ENCODE results near the gene TMEM115. TPM values are rescaled to one million over a fixed set of nuclear protein-coding genes. Genes with fewer than 3 reads are reported as not detected.
A peak's percentile ranks its signal among the peaks of the same experiment; 100 is the strongest.

The TMEM115 gene
- total and polyA plus RNA-seq, 2 of the 13 experiments (the other 11 are each of a cell fraction or from before 2014, with no cell fraction given): 22.1 to 30.7 TPM

GRCh38 chr3:50327943-50328691, 31.2 kb downstream of the TMEM115 start, which contains the start of gene TUSC2 (continued):
- TF ChIP-seq TAF15 (IDR thresholded peaks at IDR 0.05; ENCODE audit: low read depth, low read length, poor library complexity, severe bottlenecking) (no peak), SKIL (CRISPR knock-in tag; IDR thresholded peaks at IDR 0.05; ENCODE audit: borderline replicate concordance) (no peak), KMT2A (CRISPR knock-in tag; IDR thresholded peaks at IDR 0.05) (peak; percentile 91; the same call in 1 of the 2 replicates), ZNF414 (CRISPR knock-in tag; IDR thresholded peaks at IDR 0.05) (peak; percentile 30; the same call in 1 of the 2 replicates), ZNF605 (CRISPR knock-in tag; IDR thresholded peaks at IDR 0.05) (peak; percentile 75), ZFP37 (CRISPR knock-in tag; IDR thresholded peaks at IDR 0.05; ENCODE audit: borderline replicate concordance) (no peak), KDM3A (CRISPR knock-in tag; IDR thresholded peaks at IDR 0.05; ENCODE audit: low read depth) (peak; percentile 74; the same call in 1 of the 2 replicates), MTF1 (CRISPR knock-in tag; IDR thresholded peaks at IDR 0.05) (peak; percentile 7; the same call in 1 of the 2 replicates), ATF2 (CRISPR knock-in tag; IDR thresholded peaks at IDR 0.05) (peak; percentile 39; the same call in 1 of the 2 replicates), TP53 (CRISPR knock-in tag; conservative IDR thresholded peaks at IDR 0.05) (0 out of 2 replicates have a peak, but pooled peaks have one; percentile 70), ZNF678 (CRISPR knock-in tag; IDR thresholded peaks at IDR 0.05) (0 out of 2 replicates have a peak, but pooled peaks have one; percentile 51), ZNF619 (CRISPR knock-in tag; IDR thresholded peaks at IDR 0.05) (peak; percentile 47; the same call in 1 of the 2 replicates), CENPBD1 (CRISPR knock-in tag; IDR thresholded peaks at IDR 0.05; ENCODE audit: borderline replicate concordance, low read depth) (no peak), CEBPG (CRISPR knock-in tag; IDR thresholded peaks at IDR 0.05) (peak; percentile 51; the same call in 1 of the 2 replicates), HDAC2 (CRISPR knock-in tag; IDR thresholded peaks at IDR 0.05) (peak; percentile 80), ZBTB7B (CRISPR knock-in tag; IDR thresholded peaks at IDR 0.05) (no peak), RBM22 (optimal IDR thresholded peaks at IDR 0.05; ENCODE audit: low read length) (no peak), ZSCAN25 (CRISPR knock-in tag; IDR thresholded peaks at IDR 0.05) (no peak), ZNF569 (CRISPR knock-in tag; IDR thresholded peaks at IDR 0.05; ENCODE audit: borderline replicate concordance) (no peak), SOX5 (CRISPR knock-in tag; IDR thresholded peaks at IDR 0.05; ENCODE audit: borderline replicate concordance) (no peak), TRIM24 (CRISPR knock-in tag; IDR thresholded peaks at IDR 0.05) (no peak), ZBTB33 (CRISPR knock-in tag; IDR thresholded peaks at IDR 0.05) (no peak), ZNF547 (CRISPR knock-in tag; IDR thresholded peaks at IDR 0.05) (peak; percentile 31; the same call in 1 of the 2 replicates), ZNF232 (CRISPR knock-in tag; IDR thresholded peaks at IDR 0.05; ENCODE audit: borderline replicate concordance) (peak; percentile 58; the same call in 1 of the 2 replicates), MIXL1 (CRISPR knock-in tag; IDR thresholded peaks at IDR 0.05) (0 out of 2 replicates have a peak, but pooled peaks have one; percentile 39)

Measured in HepG2 (cell line).